Gastroesophageal sphincter (tissue), 4 donors: ENCODE measurements around the gene ZBTB34. TPM values are rescaled to one million over a fixed set of nuclear protein-coding genes. Genes with fewer than 3 reads are reported as not detected.

Experiments
- ATAC-seq: fragments of 150-250 bp; one replicate; pipeline ENCODE4 v1.9.1; 2016; ENCODE audit warnings: mild to moderate bottlenecking, moderate library complexity
- H3K27ac ChIP-seq, 4 donors: fragments of 200-600 bp; sonication (generic) in 3 of 4; 1 replicate in 3 of 4; 2 replicates in 1 of 4; pipeline ENCODE4 v1.5.1; 2016 to 2019
- H3K27me3 ChIP-seq: fragments of 200-600 bp; sonication (generic); one replicate; pipeline ENCODE4 v1.5.1; 2019
- H3K36me3 ChIP-seq, 2 donors: fragments of 200-600 bp; sonication (generic); one replicate each; pipeline ENCODE4 v1.5.1; 2019; ENCODE audit warnings: control low read depth in 1 of 2
- H3K4me1 ChIP-seq, 3 donors: fragments of 200-600 bp; sonication (generic); 1 replicate in 2 of 3; 2 replicates in 1 of 3; pipeline ENCODE4 v1.5.1; 2016 to 2019; ENCODE audit warnings: control low read depth in 2 of 3
- H3K4me3 ChIP-seq, 2 donors: fragments of 200-600 bp; sonication (generic); one replicate each; pipeline ENCODE4 v1.5.1; 2019; ENCODE audit warnings: mild to moderate bottlenecking in 1 of 2, moderate library complexity in 1 of 2
- H3K9me3 ChIP-seq, 3 donors: fragments of 200-600 bp; sonication (generic); one replicate each; pipeline ENCODE4 v1.5.1; 2017 to 2019; ENCODE audit warnings: control low read depth in 2 of 3
- EP300 ChIP-seq: sonication (generic); formaldehyde crosslinking; IDR thresholded peaks from one replicate; pipeline ENCODE4 v1.6.1; 2017; ENCODE audit warnings: antibody characterized with exemption, mild to moderate bottlenecking
- POLR2A ChIP-seq, 2 donors: fragments of 450-650 bp; IDR thresholded peaks; one replicate each; pipeline ENCODE4 v1.6.1; 2017; ENCODE audit warnings: antibody characterized with exemption in 2 of 2, mild to moderate bottlenecking in 2 of 2, moderate library complexity in 1 of 2
- POLR2AphosphoS5 ChIP-seq: sonication (generic); formaldehyde crosslinking; IDR thresholded peaks from one replicate; pipeline ENCODE4 v1.6.1; 2017; ENCODE audit warnings: antibody characterized with exemption
- WGBS, 2 donors: methylation state at CpG; one replicate each; pipeline ENCODE4 v1.1.5; 2018; ENCODE audit warnings: low coverage in 1 of 2; 5-methylcytosine and 5-hydroxymethylcytosine counted together
- total RNA-seq, 4 donors: library from RNA; depleted of rRNA; stranded (reverse); fragments of >200 nt; gene quantifications; one replicate each; pipeline ENCODE4 v1.1.0, GENCODE V29; 2016
- TF ChIP-seq, protein P1 (sequence below), 4 experiments: fragments of 200-600 bp in 2 of 4; fragments of 450-650 bp in 2 of 4; sonication (generic) in 1 of 4; IDR thresholded peaks; one replicate each; pipeline ENCODE4 v1.5.1; 2017 to 2019; ENCODE audit warnings: antibody characterized with exemption in 4 of 4, mild to moderate bottlenecking in 2 of 4, moderate library complexity in 2 of 4

Gene ZBTB34
- total RNA-seq, 4 donors from 2014 or later, result 11.0 to 14.2 (median 13.5) TPM

DNA sequence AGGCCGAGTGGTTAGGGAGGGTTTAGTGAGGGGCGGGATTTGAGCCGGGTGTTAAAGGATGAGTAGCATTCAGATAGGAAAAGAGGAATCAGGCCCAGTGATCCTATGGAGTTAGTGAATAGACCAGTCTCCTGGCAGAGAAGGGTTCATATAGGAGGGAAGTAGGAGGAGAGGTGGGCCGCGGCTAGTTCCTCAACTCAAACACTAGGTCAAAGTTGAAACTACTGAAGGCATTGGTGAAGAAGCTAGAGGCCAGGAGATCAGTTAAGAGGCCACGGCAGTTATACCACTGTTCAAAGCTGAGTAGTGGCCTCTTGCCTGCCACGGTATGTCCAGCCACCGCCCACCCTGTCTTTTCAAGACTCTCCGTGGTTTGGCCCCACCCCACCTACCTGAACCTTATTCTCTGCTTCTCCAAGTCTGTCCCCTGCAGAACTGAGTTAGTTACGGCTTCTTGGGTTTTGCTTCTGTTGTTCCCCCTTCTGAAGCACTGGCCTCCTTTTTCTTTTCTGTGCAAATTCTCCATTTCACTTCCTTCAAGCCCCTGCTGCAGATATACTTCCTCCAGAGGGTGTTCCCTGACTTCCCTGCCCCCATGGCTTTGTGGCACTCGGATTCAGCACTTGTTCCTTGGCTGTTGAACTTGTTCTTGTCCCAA, 1.8 kb downstream of the ZBTB34 start:
- peaks cover 0 to 49% (median 14%) of the 10 kb centered on the region in 3 donors for H3K4me1 ChIP-seq
- ATAC-seq, result no peak
- H3K4me3 ChIP-seq, result peak overlapping the region; percentile 54 to 86
- TF ChIP-seq POLR2A (IDR thresholded peaks at IDR 0.05), result no peak
- TF ChIP-seq, protein P1, sequence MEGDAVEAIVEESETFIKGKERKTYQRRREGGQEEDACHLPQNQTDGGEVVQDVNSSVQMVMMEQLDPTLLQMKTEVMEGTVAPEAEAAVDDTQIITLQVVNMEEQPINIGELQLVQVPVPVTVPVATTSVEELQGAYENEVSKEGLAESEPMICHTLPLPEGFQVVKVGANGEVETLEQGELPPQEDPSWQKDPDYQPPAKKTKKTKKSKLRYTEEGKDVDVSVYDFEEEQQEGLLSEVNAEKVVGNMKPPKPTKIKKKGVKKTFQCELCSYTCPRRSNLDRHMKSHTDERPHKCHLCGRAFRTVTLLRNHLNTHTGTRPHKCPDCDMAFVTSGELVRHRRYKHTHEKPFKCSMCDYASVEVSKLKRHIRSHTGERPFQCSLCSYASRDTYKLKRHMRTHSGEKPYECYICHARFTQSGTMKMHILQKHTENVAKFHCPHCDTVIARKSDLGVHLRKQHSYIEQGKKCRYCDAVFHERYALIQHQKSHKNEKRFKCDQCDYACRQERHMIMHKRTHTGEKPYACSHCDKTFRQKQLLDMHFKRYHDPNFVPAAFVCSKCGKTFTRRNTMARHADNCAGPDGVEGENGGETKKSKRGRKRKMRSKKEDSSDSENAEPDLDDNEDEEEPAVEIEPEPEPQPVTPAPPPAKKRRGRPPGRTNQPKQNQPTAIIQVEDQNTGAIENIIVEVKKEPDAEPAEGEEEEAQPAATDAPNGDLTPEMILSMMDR (IDR thresholded peaks at IDR 0.05), result no peak
- no peak for TF ChIP-seq EP300
- TF ChIP-seq POLR2AphosphoS5, result no peak
- peaks cover 0 to 23% of the 10 kb centered on the region in 2 donors for H3K36me3 ChIP-seq
- H3K9me3 ChIP-seq, result no peaks in the 10 kb centered on the region
- 48 to 52% methylated on average over 7 to 11 of the region's 11 CpGs for WGBS, 2 donors
- peak overlapping the region in 1 of 4 donors; percentile 12 for H3K27ac ChIP-seq
- no peaks in the 10 kb centered on the region for H3K27me3 ChIP-seq

DNA sequence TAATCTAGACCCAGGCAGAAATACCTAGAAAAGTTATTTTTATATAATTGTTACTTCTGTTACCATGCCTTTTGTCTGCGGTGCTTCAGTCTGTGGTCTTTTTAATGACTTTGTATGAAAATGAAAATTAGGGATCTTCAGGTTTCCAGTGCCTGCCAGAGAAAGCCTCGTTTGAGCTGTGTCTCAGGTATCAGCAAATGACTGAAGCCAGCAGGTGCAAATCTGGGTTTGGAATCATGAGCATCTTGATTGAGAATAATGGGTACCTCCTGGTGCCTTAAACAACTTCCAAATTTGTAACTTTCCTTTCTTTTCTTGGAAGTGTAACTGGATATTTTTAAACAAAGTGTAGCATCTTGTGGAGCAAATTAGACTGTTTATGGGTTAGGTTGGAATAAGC, 4.3 kb downstream of the ZBTB34 start:
- Histone ChIP-seq H3K9me3 (no peaks in the 10 kb centered on the region), H3K4me3 (no peak overlapping the region), H3K36me3 (peaks cover 0 to 38% of the 10 kb centered on the region in 2 donors), H3K27ac (no peak overlapping the region), H3K27me3 (no peaks in the 10 kb centered on the region), H3K4me1 (peaks cover 0 to 61% (median 16%) of the 10 kb centered on the region in 3 donors)
- no peak for ATAC-seq
- 50 to 73% methylated on average over 2 of the region's 2 CpGs for WGBS, 2 donors
- TF ChIP-seq POLR2AphosphoS5 (no peak), EP300 (no peak), POLR2A (IDR thresholded peaks at IDR 0.05) (no peak)
- TF ChIP-seq, protein P1 (IDR thresholded peaks at IDR 0.05), result no peak

DNA sequence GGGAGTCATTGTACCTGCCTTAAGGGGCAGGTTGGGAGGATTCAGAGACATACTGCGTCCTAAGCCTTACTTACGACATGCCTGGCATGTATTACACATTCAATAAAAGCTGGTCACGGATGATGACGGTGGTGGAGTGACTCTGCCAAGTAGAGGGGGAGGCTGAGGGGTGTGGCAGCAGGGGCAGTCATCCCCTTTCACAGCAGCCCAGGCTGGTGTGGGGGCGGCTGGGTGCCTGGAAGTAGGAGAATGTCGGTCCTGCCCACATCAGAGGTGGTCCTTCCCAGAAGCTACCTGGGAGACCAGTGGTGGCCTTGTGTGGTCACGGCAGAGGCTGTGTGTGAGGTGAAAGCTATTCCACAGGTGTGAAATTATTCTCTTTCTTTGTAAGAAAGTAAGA, 8.9 kb downstream of the ZBTB34 start:
- H3K36me3 ChIP-seq, result peaks cover 0 to 34% of the 10 kb centered on the region in 2 donors
- H3K9me3 ChIP-seq, result no peaks in the 10 kb centered on the region
- peaks cover 0 to 24% (median 3%) of the 10 kb centered on the region in 3 donors for H3K4me1 ChIP-seq
- no peak overlapping the region for H3K27ac ChIP-seq
- ATAC-seq, result no peak
- H3K27me3 ChIP-seq, result no peaks in the 10 kb centered on the region
- TF ChIP-seq, protein P1 (IDR thresholded peaks at IDR 0.05), result no peak
- TF ChIP-seq POLR2A (IDR thresholded peaks at IDR 0.05) (no peak), EP300 (no peak), POLR2AphosphoS5 (no peak)
- H3K4me3 ChIP-seq, result no peak overlapping the region
- 87% methylated on average over 7 of the region's 7 CpGs; no CpG with 5 or more reads in 1 of the 2 donors for WGBS, 2 donors

DNA sequence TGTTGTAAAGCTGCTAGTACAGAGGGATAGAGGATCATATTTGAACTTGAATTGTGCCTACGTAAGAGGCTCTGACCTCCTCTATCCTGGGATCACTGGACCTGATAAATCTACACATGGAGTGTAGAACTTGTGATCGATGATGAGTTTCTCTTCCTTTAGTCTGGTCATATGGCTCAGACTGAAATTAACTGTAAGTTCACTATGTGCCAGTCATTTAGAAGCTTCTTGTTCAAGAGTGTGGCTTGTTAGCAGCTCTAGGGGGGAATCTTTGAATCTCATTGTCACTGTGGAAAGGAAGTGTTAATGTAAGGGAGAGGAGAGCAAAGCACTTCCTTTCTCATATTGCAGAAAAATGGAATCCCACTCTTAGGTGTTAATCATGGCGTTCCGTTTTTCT, 12.1 kb downstream of the ZBTB34 start:
- no peak overlapping the region for H3K27ac ChIP-seq
- H3K27me3 ChIP-seq, result no peaks in the 10 kb centered on the region
- no peak overlapping the region for H3K4me3 ChIP-seq
- peaks cover 0 to 18% of the 10 kb centered on the region in 2 donors for H3K36me3 ChIP-seq
- H3K4me1 ChIP-seq, result peaks cover 0 to 24% (median 3%) of the 10 kb centered on the region in 3 donors
- 65 to 75% methylated on average over 3 to 4 of the region's 4 CpGs for WGBS, 2 donors
- ATAC-seq, result no peak
- no peaks in the 10 kb centered on the region for H3K9me3 ChIP-seq
- TF ChIP-seq, protein P1 (IDR thresholded peaks at IDR 0.05), result no peak
- TF ChIP-seq POLR2A (IDR thresholded peaks at IDR 0.05), result no peak
